ENCODE measurements around the gene CENPT. TPM values are rescaled to one million over a fixed set of nuclear protein-coding genes. Genes with fewer than 3 reads are reported as not detected.
"Not testable (repeated sequence)": the region's sequence is repeated elsewhere in the genome, so short reads cannot be mapped to it uniquely, and the experiment has no call there.

CENPT gene
- total RNA-seq, 1 experiment from 2014 or later = 60.9 TPM

- H3K18ac ChIP-seq (ENCODE audit: insufficient read length, low read depth, low read length) = no peak overlapping the region
- H3K4ac ChIP-seq (ENCODE audit: low read depth, low read length) = no peak overlapping the region
- H3T11ph ChIP-seq (ENCODE audit: low read length) = no peak overlapping the region
- Mint-ChIP-seq H3K27me3 (ENCODE audit: low read depth) (no peaks in the 10 kb centered on the region), H3K36me3 (ENCODE audit: insufficient read depth in 1 of 3, low read depth in 3 of 3) (peaks cover 27 to 65% (median 59%) of the 10 kb centered on the region in 3 experiments), H3K4me1 (peaks cover 13 to 21% of the 10 kb centered on the region in 2 experiments; a peak in 3 of 4 replicates), H3K27ac (peak overlapping the region in 2 of 3 experiments; percentile 20 to 26; a peak in 3 of 7 replicates), H3K9me3 (no peaks in the 10 kb centered on the region), H3K4me3 (no peak overlapping the region; a peak in 1 of 5 replicates)
- no peak overlapping the region for H4K8ac ChIP-seq (replicated peaks; ENCODE audit: insufficient read length, low read depth, low read length)
- no peak overlapping the region for H3K23ac ChIP-seq (ENCODE audit: insufficient read length, low read depth, low read length)
- H3K4me2 ChIP-seq (ENCODE audit: insufficient read depth, insufficient read length, low read length) = no peak overlapping the region
- H2BK20ac ChIP-seq (ENCODE audit: low read depth, low read length, poor library complexity, severe bottlenecking) = no peak overlapping the region
- peaks cover 3% of the 10 kb centered on the region for H3K79me1 ChIP-seq (ENCODE audit: insufficient read depth, low read depth, low read length, poor library complexity, severe bottlenecking)
- no CpG with 5 or more reads among the region's 2 CpGs for WGBS (ENCODE audit: extremely low coverage, insufficient read length, low lambda C conversion rate)
- H2AFZ ChIP-seq (ENCODE audit: low read length) = no peak overlapping the region
- H4K91ac ChIP-seq (ENCODE audit: insufficient read length, low read depth, low read length) = no peak overlapping the region
- no peaks in the 10 kb centered on the region for H3K23me2 ChIP-seq (ENCODE audit: insufficient read length, low read depth, low read length, poor library complexity, severe bottlenecking)
- no peak for DNase-seq
- H3K79me2 ChIP-seq (ENCODE audit: insufficient read depth, low read length) = peaks cover 9% of the 10 kb centered on the region; the same call in 1 of the 2 replicates
- no peaks in the 10 kb centered on the region for H3K4me1 ChIP-seq (ENCODE audit: insufficient read depth, low read length)
- no peak overlapping the region for H4K5ac ChIP-seq (ENCODE audit: insufficient read length, low read depth, low read length)
- no peak overlapping the region for H2BK5ac ChIP-seq (ENCODE audit: insufficient read length, low read length)
- H3K9ac ChIP-seq (ENCODE audit: extremely low read depth, insufficient read length, low read length) = no peak overlapping the region
- H2BK15ac ChIP-seq (ENCODE audit: low read depth, low read length) = no peak overlapping the region
- peaks cover 3% of the 10 kb centered on the region for H4K20me1 ChIP-seq (ENCODE audit: control insufficient read depth, insufficient read depth, insufficient read length)
- H3K56ac ChIP-seq (ENCODE audit: insufficient read length, low read depth, low read length) = no peak overlapping the region
- no peaks in the 10 kb centered on the region for H3K9me3 ChIP-seq (ENCODE audit: control insufficient read depth, low read depth, low read length)
- H3K27ac ChIP-seq (ENCODE audit: insufficient read length, low read depth, low read length) = no peak overlapping the region
- H2BK12ac ChIP-seq (ENCODE audit: insufficient read length, low read depth, low read length) = no peak overlapping the region
- H2BK120ac ChIP-seq (ENCODE audit: low read depth, low read length, poor library complexity, severe bottlenecking) = no peak overlapping the region
- no peak overlapping the region for H2AK5ac ChIP-seq (ENCODE audit: insufficient read length, low read length)
- H3K27me3 ChIP-seq (ENCODE audit: insufficient read depth, low read length) = no peaks in the 10 kb centered on the region
- TF ChIP-seq CTCF (conservative IDR thresholded peaks at IDR 0.05) = no peak
- H3K14ac ChIP-seq (ENCODE audit: insufficient read depth, low read length) = no peak overlapping the region
Measured at GRCh38 chr16:67864594-67864993, 17.1 kb upstream of the CENPT start.

- H3K9me3 ChIP-seq (ENCODE audit: control insufficient read depth, low read depth, low read length); H2BK120ac ChIP-seq (ENCODE audit: low read depth, low read length, poor library complexity, severe bottlenecking); H3K9ac ChIP-seq (ENCODE audit: extremely low read depth, insufficient read length, low read length); H2BK12ac ChIP-seq (ENCODE audit: insufficient read length, low read depth, low read length); H2BK15ac ChIP-seq (ENCODE audit: low read depth, low read length); H2BK20ac ChIP-seq (ENCODE audit: low read depth, low read length, poor library complexity, severe bottlenecking); H3K79me1 ChIP-seq (ENCODE audit: insufficient read depth, low read depth, low read length, poor library complexity, severe bottlenecking); H2AFZ ChIP-seq (ENCODE audit: low read length); H3K56ac ChIP-seq (ENCODE audit: insufficient read length, low read depth, low read length); H3K4me3 Mint-ChIP-seq; H3K27ac Mint-ChIP-seq; H3K4me2 ChIP-seq (ENCODE audit: insufficient read depth, insufficient read length, low read length); H3T11ph ChIP-seq (ENCODE audit: low read length); H3K27ac ChIP-seq (ENCODE audit: insufficient read length, low read depth, low read length); H2BK5ac ChIP-seq (ENCODE audit: insufficient read length, low read length); H4K8ac ChIP-seq (replicated peaks; ENCODE audit: insufficient read length, low read depth, low read length); H3K4ac ChIP-seq (ENCODE audit: low read depth, low read length); H4K91ac ChIP-seq (ENCODE audit: insufficient read length, low read depth, low read length); H3K79me2 ChIP-seq (ENCODE audit: insufficient read depth, low read length); H3K27me3 ChIP-seq (ENCODE audit: insufficient read depth, low read length); H3K23ac ChIP-seq (ENCODE audit: insufficient read length, low read depth, low read length); H4K20me1 ChIP-seq (ENCODE audit: control insufficient read depth, insufficient read depth, insufficient read length); H3K27me3 Mint-ChIP-seq (ENCODE audit: low read depth); H3K14ac ChIP-seq (ENCODE audit: insufficient read depth, low read length); H2AK5ac ChIP-seq (ENCODE audit: insufficient read length, low read length); DNase-seq; H3K18ac ChIP-seq (ENCODE audit: insufficient read length, low read depth, low read length); H3K9me3 Mint-ChIP-seq; H3K4me1 ChIP-seq (ENCODE audit: insufficient read depth, low read length); H3K23me2 ChIP-seq (ENCODE audit: insufficient read length, low read depth, low read length, poor library complexity, severe bottlenecking); H4K5ac ChIP-seq (ENCODE audit: insufficient read length, low read depth, low read length): not testable (repeated sequence)
- WGBS (ENCODE audit: extremely low coverage, insufficient read length, low lambda C conversion rate) = no CpG with 5 or more reads among the region's 6 CpGs
- peaks cover 27 to 60% (median 56%) of the 10 kb centered on the region in 3 experiments for H3K36me3 Mint-ChIP-seq (ENCODE audit: insufficient read depth in 1 of 3, low read depth in 3 of 3)
- peaks cover 13 to 21% of the 10 kb centered on the region in 2 experiments; a peak in 3 of 4 replicates for H3K4me1 Mint-ChIP-seq
Measured at GRCh38 chr16:67864044-67864443, 16.6 kb upstream of the CENPT start.
